Duodenal mucosa (tissue), 2 donors: ENCODE results near the gene CDHR1.

Experiments used
- H3K27ac ChIP-seq: one replicate; pipeline ENCODE4 v1.7.0; 2013; ENCODE audit warnings: low read depth, low read length
- H3K27me3 ChIP-seq, 2 donors: one replicate each; pipeline ENCODE4 v1.7.0; 2013; ENCODE audit warnings: low read length in 2 of 2, control low read depth in 1 of 2; ENCODE audit not compliant: insufficient read depth in 2 of 2, control insufficient read depth in 1 of 2
- H3K36me3 ChIP-seq, 2 donors: one replicate each; pipeline ENCODE4 v1.7.0; 2013; ENCODE audit warnings: low read length in 2 of 2, control low read depth in 1 of 2; ENCODE audit not compliant: insufficient read depth in 2 of 2, control insufficient read depth in 1 of 2
- H3K4me1 ChIP-seq, 2 donors: one replicate each; pipeline ENCODE4 v1.7.0; 2013; ENCODE audit warnings: low read length in 2 of 2, control low read depth in 1 of 2; ENCODE audit not compliant: insufficient read depth in 2 of 2, control insufficient read depth in 1 of 2
- H3K4me3 ChIP-seq, 2 donors: one replicate each; pipeline ENCODE4 v1.7.0; 2013; ENCODE audit warnings: low read length in 2 of 2, low read depth in 1 of 2
- H3K9ac ChIP-seq, 2 donors: one replicate each; pipeline ENCODE4 v1.7.0; 2013; ENCODE audit warnings: low read length in 2 of 2, low read depth in 1 of 2
- H3K9me3 ChIP-seq, 2 donors: one replicate each; pipeline ENCODE4 v1.7.0; 2013; ENCODE audit warnings: low read length in 2 of 2, control low read depth in 1 of 2; ENCODE audit not compliant: control insufficient read depth in 1 of 2

Gene CDHR1

GRCh38 chr10:84224411-84225028, 30.2 kb downstream of the CDHR1 start:
- H3K4me1 ChIP-seq = no peaks in the 10 kb centered on the region
- H3K9ac ChIP-seq = no peak overlapping the region
- H3K27ac ChIP-seq = no peak overlapping the region
- no peaks in the 10 kb centered on the region for H3K36me3 ChIP-seq
- H3K27me3 ChIP-seq = no peaks in the 10 kb centered on the region
- no peaks in the 10 kb centered on the region for H3K9me3 ChIP-seq
- no peak overlapping the region for H3K4me3 ChIP-seq

DNA sequence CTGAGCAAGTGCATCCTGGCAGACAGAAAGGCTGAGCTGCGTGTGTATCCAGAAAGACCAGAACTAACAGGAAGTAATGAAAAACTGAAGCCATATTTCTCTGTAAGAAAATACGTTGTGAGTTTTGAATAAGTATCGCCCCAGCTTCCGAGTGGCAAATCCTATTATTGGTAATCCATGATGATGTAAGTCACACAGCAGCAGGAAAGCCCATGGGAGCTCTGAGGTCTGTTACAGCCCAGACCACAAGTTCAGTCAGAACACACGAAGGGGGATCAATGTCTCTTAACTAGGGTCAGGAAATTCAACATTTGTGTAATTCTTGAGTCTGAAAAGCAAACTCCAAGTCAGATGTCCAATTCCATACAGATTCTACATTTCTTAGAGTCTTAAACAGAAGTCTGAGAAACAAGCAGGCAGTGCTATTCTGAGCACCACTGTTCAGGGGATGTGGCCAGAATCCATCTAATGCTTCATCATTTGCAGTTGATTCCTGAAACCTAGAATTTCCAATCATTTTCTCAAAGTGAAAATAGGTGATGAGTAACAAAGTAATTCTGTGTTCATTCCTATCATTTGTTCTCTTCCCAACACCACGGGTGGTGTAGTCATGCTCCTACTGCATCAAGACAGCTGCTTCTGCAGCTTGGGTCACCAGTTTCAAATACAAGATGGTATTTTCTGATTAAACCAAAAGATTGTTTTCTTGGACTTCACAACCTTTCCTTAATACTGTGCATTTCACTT, 31.3 kb downstream of the CDHR1 start, which contains the start of gene LRIT2:
TSS of gene LRIT2 (minus strand) at position 118 of the 747 bp plus-strand sequence. CDS start at position 94, 24 bp downstream.
- Histone ChIP-seq H3K9ac (no peak within 1 kb of the TSS), H3K27ac (no peak within 1 kb of the TSS), H3K4me3 (no peak within 1 kb of the TSS), H3K9me3 (no peaks in the 10 kb centered on the region), H3K27me3 (no peaks in the 10 kb centered on the region), H3K4me1 (no peaks in the 10 kb centered on the region), H3K36me3 (no peaks in the 10 kb centered on the region)

GRCh38 chr10:84226616-84227015, 32.3 kb downstream of the CDHR1 start:
- H3K9me3 ChIP-seq = no peaks in the 10 kb centered on the region
- no peak overlapping the region for H3K9ac ChIP-seq
- H3K4me3 ChIP-seq = no peak overlapping the region
- no peaks in the 10 kb centered on the region for H3K36me3 ChIP-seq
- H3K4me1 ChIP-seq = no peaks in the 10 kb centered on the region
- no peaks in the 10 kb centered on the region for H3K27me3 ChIP-seq
- H3K27ac ChIP-seq = no peak overlapping the region

DNA sequence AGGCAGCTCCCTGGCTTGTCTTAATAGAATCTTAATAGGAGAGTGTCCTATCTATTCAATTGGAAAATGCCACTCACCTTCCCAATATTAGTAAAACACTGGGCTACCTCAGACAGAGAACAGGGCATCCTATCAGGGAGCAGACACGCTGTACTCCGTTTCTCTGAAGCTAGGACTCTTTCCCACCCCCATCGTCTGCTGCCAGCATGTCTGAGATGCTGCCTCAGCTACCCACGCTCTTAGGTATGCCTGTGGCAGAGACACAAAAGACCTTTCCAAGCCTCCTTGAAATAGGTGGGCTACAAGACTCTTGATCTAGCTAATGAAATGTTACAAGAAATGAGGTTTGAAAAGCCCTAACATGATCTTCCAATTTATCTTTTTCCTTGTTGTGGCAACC, 33.5 kb downstream of the CDHR1 start:
- Histone ChIP-seq H3K27me3 (no peaks in the 10 kb centered on the region), H3K9me3 (no peaks in the 10 kb centered on the region), H3K36me3 (no peaks in the 10 kb centered on the region), H3K9ac (no peak overlapping the region), H3K4me3 (no peak overlapping the region), H3K4me1 (no peaks in the 10 kb centered on the region), H3K27ac (no peak overlapping the region)

DNA sequence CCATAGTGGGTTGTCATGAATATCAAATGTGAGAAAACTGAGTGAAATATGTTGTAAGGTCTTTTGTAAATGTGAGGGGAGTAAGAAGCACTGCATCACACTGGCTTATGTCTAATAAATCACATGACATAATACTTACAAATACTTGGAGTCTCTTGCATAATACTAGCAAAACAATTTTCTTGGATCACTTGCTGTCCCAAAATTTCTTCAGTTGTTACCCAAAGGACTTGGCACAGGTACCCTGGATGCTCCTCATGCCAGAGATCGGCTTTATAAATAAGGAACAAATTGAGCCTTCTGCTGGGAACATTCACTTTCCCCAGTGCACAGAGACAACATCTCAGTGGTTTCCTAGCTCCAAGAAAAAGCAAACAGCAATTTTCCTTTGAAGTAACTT, 36.0 kb downstream of the CDHR1 start:
- Histone ChIP-seq H3K27ac (no peak overlapping the region), H3K4me1 (no peaks in the 10 kb centered on the region)

GRCh38 chr10:84232376-84232775, 38.0 kb downstream of the CDHR1 start:
- H3K4me1 ChIP-seq = no peaks in the 10 kb centered on the region
- no peak overlapping the region for H3K4me3 ChIP-seq
- no peak overlapping the region for H3K27ac ChIP-seq
- no peaks in the 10 kb centered on the region for H3K9me3 ChIP-seq
- H3K27me3 ChIP-seq = no peaks in the 10 kb centered on the region
- no peak overlapping the region for H3K9ac ChIP-seq
- no peaks in the 10 kb centered on the region for H3K36me3 ChIP-seq

More for the DNA sequence above, 36.0 kb downstream of the CDHR1 start:
- H3K4me3 ChIP-seq = no peak overlapping the region
- H3K36me3 ChIP-seq = no peaks in the 10 kb centered on the region
- no peaks in the 10 kb centered on the region for H3K27me3 ChIP-seq
- no peak overlapping the region for H3K9ac ChIP-seq
- H3K9me3 ChIP-seq = no peaks in the 10 kb centered on the region

DNA sequence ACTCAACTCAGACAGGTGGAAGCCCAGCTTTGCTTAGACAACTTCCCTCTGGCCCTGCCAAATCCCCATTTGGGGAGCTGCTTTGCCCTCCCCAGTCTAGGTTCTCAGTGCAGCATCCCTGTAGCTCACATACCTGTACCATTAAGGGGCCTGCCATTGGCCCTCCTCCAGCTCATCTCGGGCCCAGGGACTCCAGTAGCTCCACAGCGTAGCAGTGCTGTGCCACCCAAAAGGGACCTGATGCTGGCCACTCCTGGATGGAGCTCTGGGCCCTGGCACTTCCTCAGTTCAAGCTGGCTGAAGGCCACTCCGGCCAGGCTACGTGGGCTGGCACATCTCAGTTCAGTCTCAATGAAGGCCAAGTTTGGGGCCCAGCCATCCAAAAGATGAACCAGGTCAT, 39.6 kb downstream of the CDHR1 start:
- no peaks in the 10 kb centered on the region for H3K27me3 ChIP-seq
- no peak overlapping the region for H3K9ac ChIP-seq
- H3K36me3 ChIP-seq = no peaks in the 10 kb centered on the region

DNA sequence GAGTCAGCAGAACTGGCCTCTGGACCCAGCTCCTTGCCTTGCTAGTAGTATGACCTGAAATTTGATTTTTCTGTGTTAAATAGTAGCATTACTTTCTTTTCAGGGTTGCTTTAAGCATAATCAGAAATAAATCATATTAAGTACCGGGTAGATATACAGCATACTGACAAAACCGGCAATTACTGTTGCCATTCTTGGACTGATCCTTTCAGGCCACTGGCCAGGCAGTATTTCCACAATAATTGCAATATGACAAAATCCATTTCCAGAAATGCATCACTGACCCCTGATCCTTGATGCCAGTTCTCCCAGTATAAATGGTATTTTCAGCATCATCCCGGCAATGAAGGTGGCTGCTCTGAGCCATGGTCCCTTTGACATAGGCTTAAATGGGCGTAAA, 40.1 kb downstream of the CDHR1 start:
- Histone ChIP-seq H3K9me3 (no peaks in the 10 kb centered on the region), H3K27ac (no peak overlapping the region), H3K4me3 (no peak overlapping the region), H3K4me1 (no peaks in the 10 kb centered on the region), H3K27me3 (no peaks in the 10 kb centered on the region), H3K9ac (no peak overlapping the region), H3K36me3 (no peaks in the 10 kb centered on the region)

More for the DNA sequence above, 39.6 kb downstream of the CDHR1 start:
- no peaks in the 10 kb centered on the region for H3K4me1 ChIP-seq
- H3K27ac ChIP-seq = no peak overlapping the region
- H3K4me3 ChIP-seq = no peak overlapping the region
- no peaks in the 10 kb centered on the region for H3K9me3 ChIP-seq

DNA sequence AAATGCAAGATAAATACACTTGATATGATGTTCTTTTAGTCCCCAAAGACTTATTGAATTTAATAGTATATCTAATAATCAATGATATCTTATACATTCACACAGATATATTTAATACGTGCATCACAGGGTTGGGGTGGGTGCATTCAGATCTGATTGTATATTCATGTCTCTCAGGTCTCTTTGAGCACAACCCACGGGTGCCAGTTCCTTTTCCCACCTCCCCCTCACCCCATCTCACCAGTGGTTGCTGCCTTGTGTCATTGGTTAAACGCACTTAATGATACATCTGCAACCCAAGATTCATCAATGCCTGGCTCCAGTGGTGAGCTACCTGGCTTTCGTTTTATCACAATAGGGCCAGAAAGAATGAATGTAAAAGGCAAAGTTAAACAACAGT, 40.8 kb downstream of the CDHR1 start:
- Histone ChIP-seq H3K9me3 (no peaks in the 10 kb centered on the region), H3K36me3 (no peaks in the 10 kb centered on the region), H3K27ac (no peak overlapping the region), H3K4me1 (no peaks in the 10 kb centered on the region), H3K27me3 (no peaks in the 10 kb centered on the region), H3K9ac (no peak overlapping the region), H3K4me3 (no peak overlapping the region)

DNA sequence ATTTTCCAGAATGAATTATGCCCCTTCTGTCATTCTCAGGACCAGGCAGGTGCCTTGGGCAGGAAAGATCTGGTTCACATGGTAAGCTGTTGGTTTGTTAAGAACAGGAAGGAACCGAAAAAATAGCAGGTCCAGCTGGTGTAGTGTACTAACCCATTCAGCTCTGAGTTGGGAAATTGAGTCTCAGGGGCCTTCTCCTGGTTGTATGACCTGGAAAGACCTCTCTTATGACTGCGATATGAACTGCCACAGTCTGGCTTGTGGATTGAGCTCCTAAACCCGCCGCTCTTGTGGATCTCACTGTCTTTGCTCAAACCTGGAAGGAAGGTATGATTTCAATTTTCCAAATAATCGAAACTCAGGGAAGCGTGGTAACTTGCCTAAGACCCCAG, 42.5 kb downstream of the CDHR1 start:
- no peaks in the 10 kb centered on the region for H3K4me1 ChIP-seq
- H3K9me3 ChIP-seq = no peaks in the 10 kb centered on the region
- no peak overlapping the region for H3K9ac ChIP-seq
- H3K27me3 ChIP-seq = no peaks in the 10 kb centered on the region
- H3K4me3 ChIP-seq = no peak overlapping the region
- H3K27ac ChIP-seq = no peak overlapping the region
- no peaks in the 10 kb centered on the region for H3K36me3 ChIP-seq
